GM13977 (cell line): Measurements from ENCODE around the gene ERO1B.

Experiments
- DNase-seq: peaks from one replicate; pipeline ENCODE4 v3.0.0; 2012; ENCODE audit warnings: low spot score
- in situ Hi-C: fragments of 300-500 bp; cut with MboI; formaldehyde crosslinking; loops from one replicate; pipeline ENCODE4 v1.12.0; 2022; ENCODE audit warnings: low sequenced_read_pairs, low pct_unique_long_range_greater_than_20kb, mixed read lengths, inconsistent platforms; ENCODE audit not compliant: unreplicated experiment
- TF ChIP-seq, protein P1 (sequence below): IDR thresholded peaks from 2 replicates; pipeline ENCODE4 v1.5.1; 2012; ENCODE audit warnings: mild to moderate bottlenecking, control low read depth; ENCODE audit not compliant: insufficient read depth; ENCODE audit errors: extremely low read depth, missing control alignments

Gene ERO1B

DNA sequence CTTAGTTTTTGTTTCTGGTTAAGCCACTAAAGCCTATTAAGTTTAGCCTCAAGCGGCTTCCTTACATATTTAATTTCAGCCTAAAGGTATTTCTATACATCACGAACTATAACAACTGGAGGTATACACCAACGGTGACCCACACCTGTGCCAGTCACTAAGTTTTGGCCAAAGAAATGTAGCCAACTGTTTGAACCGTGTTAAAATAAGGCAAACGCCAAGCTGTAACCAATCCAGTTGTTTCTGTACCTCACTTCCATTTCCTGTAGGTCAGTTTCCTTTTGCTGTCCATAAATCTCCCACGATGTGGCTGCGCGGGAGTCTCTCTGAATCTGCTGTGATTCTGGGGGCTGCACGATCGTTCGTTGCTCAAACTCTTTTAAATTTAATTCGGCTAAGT is 5.6 kb upstream of the ERO1B start:
- no peak for DNase-seq
- TF ChIP-seq, protein P1, sequence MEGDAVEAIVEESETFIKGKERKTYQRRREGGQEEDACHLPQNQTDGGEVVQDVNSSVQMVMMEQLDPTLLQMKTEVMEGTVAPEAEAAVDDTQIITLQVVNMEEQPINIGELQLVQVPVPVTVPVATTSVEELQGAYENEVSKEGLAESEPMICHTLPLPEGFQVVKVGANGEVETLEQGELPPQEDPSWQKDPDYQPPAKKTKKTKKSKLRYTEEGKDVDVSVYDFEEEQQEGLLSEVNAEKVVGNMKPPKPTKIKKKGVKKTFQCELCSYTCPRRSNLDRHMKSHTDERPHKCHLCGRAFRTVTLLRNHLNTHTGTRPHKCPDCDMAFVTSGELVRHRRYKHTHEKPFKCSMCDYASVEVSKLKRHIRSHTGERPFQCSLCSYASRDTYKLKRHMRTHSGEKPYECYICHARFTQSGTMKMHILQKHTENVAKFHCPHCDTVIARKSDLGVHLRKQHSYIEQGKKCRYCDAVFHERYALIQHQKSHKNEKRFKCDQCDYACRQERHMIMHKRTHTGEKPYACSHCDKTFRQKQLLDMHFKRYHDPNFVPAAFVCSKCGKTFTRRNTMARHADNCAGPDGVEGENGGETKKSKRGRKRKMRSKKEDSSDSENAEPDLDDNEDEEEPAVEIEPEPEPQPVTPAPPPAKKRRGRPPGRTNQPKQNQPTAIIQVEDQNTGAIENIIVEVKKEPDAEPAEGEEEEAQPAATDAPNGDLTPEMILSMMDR, result no peak
- in situ Hi-C loops, result no loop called here

DNA sequence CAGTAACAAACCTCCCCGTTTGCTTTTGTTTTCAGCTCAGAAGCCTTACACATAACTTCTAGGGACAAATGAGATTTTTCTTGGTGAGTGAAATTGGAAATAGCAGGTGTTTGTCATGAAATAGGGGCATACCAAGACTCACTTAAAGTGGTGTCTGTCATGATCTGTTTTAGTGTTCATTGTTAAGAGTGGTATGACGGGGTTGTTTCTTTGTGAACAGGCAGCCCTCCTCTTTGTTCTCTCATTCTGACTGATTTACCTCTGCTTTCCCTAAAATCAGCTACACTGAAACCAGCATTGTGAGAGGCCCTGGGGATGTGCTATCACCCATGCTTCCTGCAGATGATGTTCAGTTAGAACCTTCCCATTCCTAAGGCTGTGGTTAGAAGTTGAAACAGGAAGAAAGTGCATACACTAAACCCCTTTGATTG is 2.5 kb upstream of the ERO1B start:
- in situ Hi-C loops, result no loop called here
- TF ChIP-seq, protein P1, result no peak
- DNase-seq, result peak; percentile 74

DNA sequence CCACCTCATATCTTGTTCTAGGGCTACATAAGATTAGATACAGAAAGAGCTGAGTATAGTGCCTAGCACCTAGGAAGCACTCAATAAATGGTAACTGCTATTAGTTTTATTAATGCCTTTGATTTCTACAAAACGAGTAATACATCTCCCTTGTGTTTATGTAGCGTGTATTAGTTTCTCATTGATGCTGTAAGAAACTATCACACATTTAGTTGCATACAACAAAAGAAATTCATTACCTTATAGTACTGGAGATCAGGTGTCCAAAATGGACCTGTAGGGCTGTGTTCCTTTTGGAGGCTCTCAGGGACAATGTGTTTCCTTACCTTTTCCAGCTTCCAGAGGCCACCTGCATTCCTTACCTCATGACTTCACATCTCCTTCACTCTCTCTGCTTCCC is 961 bp upstream of the ERO1B start:
- no peak for DNase-seq
- TF ChIP-seq, protein P1, result no peak
- in situ Hi-C loops, result no loop called here

DNA sequence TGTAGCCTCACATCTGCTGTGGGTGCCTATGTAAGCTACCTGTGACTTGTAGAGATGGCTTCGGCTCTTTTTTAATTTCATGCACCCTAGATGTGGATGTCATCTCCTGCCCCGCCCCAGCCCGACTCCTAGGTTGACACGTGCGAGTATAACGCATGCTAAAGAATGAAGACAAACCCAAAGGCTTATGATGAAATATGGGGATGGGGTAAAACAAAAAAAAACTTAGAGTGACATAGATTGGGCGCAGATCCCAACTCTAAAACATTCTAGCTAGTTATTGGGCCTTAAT is 613 bp upstream of the ERO1B start:
- no peak for DNase-seq
- TF ChIP-seq, protein P1, result no peak
- in situ Hi-C loops, result no loop called here

DNA sequence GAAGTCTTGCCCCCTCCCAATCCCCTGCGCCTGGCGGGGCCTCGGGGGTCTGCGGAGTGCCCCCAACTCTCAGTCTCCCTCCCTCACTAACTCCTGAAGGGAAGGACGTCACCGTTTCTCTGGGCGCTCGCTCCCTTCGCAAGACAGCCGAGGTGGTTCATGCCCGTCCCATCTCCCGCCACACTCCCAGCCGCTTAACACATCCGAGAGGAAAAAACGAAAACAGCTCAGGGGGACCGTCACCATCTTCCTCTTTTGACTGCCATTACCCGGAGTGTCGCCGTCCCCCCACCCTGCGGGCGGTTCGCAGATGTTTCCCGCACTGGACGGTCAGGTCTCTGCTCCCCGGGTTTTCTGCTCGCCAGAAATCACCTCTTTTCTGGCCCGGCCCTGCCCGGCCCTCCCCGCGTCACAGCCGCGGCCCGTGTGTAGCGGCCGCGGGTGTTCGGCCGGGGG is 532 bp downstream of the ERO1B start:
- peak; percentile 37 for DNase-seq

DNA sequence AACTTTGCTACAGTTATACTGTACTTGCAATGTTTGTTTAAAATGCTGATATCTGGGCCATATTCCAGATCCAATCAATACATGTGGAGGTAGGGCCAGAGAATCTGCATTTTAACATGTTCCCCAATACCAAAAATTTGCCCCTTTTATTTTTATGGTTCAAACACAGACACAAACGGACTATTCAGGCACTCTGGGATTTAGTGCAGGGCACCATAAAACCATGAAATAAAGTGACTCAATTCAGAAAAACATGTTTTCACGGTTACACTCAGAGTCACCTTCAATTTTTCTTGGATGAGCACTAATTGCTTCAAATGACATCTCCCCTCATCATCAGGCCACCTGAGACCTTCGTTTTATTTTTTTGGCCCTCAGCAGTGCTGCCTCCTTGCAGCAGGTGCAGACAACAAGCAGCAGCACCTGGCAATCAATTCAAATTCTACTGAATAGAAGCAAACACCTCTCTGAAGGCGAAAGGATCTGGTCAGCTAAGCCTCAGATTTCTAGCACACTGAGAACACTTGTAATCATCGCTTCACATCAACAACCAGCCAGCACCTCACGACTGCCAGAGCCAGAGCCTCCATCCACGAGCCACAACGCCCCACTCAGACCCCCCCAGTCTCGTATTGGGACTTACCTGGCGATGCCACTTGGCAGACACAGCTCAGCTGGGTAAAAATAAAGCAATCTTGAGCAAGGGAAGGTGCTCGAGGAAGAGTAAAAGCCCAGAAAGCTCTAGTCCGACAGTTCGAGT is 1.1 kb downstream of the ERO1B start:
- TF ChIP-seq, protein P1, result no peak
- peak; percentile 42 for DNase-seq
- in situ Hi-C loops, result no loop called here

More for the DNA sequence above, 532 bp downstream of the ERO1B start:
- in situ Hi-C loops, result no loop called here
- TF ChIP-seq, protein P1, result no peak
